ENCODE results near the gene PAFAH1B2.

PAFAH1B2 gene

DNA sequence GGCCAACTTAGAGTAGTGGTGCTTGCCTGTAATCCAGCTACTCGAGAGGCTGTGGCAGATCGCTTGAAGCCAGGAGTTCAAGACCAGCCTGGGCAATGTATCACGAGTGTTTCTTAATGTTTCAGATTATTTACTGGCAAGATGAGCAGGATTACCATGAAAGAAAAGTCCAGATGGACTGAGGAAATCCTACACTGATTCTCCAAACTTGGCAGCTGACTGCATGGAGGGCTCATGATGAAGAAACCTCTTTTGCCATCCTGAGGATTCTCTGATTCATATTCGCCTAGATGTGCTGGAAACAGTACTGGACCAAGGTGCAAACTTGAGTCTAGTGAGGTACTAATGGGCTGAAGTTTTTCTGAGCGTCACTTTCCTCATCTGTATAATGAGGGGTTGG is 31.7 kb downstream of the PAFAH1B2 start:
- Histone ChIP-seq H3K36me3 (peaks cover 17% of the 10 kb centered on the region), H3K27ac (no peak overlapping the region), H3K4me3 (ENCODE audit: low read depth, low read length) (no peak overlapping the region), H3K9me3 (ENCODE audit: severe bottlenecking) (no peaks in the 10 kb centered on the region), H3K27me3 (ENCODE audit: insufficient read depth, low read depth, severe bottlenecking) (no peaks in the 10 kb centered on the region)
- TF ChIP-seq, protein P1, sequence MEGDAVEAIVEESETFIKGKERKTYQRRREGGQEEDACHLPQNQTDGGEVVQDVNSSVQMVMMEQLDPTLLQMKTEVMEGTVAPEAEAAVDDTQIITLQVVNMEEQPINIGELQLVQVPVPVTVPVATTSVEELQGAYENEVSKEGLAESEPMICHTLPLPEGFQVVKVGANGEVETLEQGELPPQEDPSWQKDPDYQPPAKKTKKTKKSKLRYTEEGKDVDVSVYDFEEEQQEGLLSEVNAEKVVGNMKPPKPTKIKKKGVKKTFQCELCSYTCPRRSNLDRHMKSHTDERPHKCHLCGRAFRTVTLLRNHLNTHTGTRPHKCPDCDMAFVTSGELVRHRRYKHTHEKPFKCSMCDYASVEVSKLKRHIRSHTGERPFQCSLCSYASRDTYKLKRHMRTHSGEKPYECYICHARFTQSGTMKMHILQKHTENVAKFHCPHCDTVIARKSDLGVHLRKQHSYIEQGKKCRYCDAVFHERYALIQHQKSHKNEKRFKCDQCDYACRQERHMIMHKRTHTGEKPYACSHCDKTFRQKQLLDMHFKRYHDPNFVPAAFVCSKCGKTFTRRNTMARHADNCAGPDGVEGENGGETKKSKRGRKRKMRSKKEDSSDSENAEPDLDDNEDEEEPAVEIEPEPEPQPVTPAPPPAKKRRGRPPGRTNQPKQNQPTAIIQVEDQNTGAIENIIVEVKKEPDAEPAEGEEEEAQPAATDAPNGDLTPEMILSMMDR (IDR thresholded peaks at IDR 0.05; ENCODE audit: low read depth, low read length) = no peak
- no peak for DNase-seq

DNA sequence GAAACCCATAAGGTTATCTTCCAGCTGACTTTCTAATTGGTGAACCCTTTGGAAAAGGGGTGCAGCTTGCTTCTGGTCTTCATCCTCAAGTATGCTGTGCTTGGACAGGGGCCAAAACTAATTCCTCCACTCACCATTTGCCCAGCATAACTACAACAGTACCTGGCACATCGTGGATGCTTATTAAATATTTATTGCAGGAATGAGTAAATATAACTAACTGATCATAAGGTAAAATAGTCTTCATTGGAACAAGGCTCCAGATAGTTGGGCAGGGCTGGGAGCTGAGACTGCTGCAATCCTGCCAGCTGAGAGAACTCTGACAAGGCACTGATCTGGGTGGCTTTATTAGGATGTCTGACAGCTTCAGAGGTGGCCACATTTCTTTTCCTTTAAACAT is 32.1 kb downstream of the PAFAH1B2 start:
- no peaks in the 10 kb centered on the region for H3K27me3 ChIP-seq (ENCODE audit: insufficient read depth, low read depth, severe bottlenecking)
- H3K27ac ChIP-seq = no peak overlapping the region
- no peak overlapping the region for H3K4me3 ChIP-seq (ENCODE audit: low read depth, low read length)
- no peak for DNase-seq
- no peaks in the 10 kb centered on the region for H3K9me3 ChIP-seq (ENCODE audit: severe bottlenecking)
- TF ChIP-seq, protein P1 (IDR thresholded peaks at IDR 0.05; ENCODE audit: low read depth, low read length) = no peak
- H3K36me3 ChIP-seq = peaks cover 14% of the 10 kb centered on the region

DNA sequence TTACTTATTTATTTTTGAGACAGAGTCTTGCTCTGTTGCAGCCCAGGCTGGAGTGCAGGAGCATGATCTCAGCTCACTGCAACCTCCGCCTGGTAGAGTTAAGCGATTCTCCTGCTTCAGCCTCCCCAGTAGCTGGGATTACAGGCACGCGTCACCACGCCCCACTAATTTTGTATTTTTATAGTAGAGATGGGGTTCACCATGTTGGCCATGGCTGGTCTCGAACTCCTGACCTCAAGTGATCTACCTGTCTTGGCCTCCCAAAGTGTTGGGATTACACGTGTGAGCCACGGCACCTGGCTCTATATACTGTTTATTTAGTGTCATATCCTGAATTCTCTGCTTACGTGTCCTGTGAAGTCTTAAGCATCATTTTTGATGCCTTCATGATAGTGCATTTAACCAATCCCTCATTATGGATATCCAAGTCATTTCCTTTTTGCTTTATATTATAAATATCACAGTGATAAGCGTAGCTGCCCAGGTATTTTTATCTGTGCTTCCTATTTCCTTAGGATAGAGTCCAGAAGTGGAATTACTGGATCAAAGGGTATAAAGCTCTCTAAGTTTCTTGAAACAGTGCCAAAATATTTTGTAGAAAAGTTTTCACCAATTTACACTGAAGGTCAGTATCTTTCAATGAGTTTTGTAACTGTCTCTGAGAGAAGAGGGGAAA is 33.6 kb downstream of the PAFAH1B2 start:
- H3K36me3 ChIP-seq = peaks cover 19% of the 10 kb centered on the region
- peak overlapping the region; percentile 47 for H3K27ac ChIP-seq
- no peaks in the 10 kb centered on the region for H3K27me3 ChIP-seq (ENCODE audit: insufficient read depth, low read depth, severe bottlenecking)
- TF ChIP-seq, protein P1 (IDR thresholded peaks at IDR 0.05; ENCODE audit: low read depth, low read length) = no peak
- no peaks in the 10 kb centered on the region for H3K9me3 ChIP-seq (ENCODE audit: severe bottlenecking)
- DNase-seq = no peak
- H3K4me3 ChIP-seq (ENCODE audit: low read depth, low read length) = peak overlapping the region; percentile 74

DNA sequence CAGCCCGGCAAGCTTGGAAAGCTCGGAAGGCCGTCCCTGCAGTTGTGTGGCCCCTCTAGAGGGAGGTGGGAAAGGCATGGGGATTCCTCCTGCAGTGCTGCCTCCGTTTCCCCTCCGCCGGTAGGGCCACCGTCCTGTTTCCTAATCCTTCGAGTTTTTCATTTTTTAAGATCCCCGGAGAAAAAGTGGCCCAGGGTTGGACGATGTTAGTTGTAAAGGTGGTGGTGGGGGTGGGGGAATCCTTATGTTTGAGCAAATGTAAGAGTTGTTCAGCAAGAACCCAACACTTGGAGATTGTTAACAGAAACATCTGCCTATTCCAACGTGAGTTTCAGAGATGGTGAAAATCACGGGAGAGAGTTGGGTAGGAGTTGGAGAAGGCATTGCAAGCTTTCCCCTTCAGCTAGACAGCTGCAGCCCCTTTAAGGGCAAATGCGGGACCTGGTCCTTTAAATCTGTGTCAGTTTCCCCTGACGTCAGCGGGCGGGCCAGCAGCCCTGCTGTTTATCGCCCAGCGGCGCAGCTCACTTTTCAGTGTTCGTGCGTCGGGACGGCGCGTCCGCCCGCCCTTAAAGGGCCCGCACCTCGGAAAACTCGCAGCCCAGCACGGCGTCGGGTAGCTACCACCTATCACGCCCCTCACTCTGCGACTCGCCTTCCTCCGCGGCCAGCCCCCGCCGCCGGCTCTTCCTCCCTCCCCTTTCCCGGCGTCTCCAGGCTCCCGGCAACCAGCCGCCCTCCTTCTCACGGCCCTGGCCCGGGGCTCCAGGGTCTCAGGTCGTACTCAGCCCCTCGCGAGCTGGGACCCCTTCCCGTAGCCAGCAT is 34.3 kb downstream of the PAFAH1B2 start, which contains the start of gene SIDT2:
TSS of gene SIDT2 (plus strand) at position 534 of the 825 bp plus-strand sequence. CDS start 521 bp downstream, outside the sequence.
- peak within 1 kb of the TSS; percentile 74 for H3K4me3 ChIP-seq (ENCODE audit: low read depth, low read length)
- peak within 1 kb of the TSS; percentile 47 for H3K27ac ChIP-seq
- peak; percentile 93 for DNase-seq
- H3K9me3 ChIP-seq (ENCODE audit: severe bottlenecking) = no peaks in the 10 kb centered on the region
- H3K27me3 ChIP-seq (ENCODE audit: insufficient read depth, low read depth, severe bottlenecking) = no peaks in the 10 kb centered on the region
- TF ChIP-seq, protein P1 (IDR thresholded peaks at IDR 0.05; ENCODE audit: low read depth, low read length) = no peak
- peaks cover 21% of the 10 kb centered on the region for H3K36me3 ChIP-seq

DNA sequence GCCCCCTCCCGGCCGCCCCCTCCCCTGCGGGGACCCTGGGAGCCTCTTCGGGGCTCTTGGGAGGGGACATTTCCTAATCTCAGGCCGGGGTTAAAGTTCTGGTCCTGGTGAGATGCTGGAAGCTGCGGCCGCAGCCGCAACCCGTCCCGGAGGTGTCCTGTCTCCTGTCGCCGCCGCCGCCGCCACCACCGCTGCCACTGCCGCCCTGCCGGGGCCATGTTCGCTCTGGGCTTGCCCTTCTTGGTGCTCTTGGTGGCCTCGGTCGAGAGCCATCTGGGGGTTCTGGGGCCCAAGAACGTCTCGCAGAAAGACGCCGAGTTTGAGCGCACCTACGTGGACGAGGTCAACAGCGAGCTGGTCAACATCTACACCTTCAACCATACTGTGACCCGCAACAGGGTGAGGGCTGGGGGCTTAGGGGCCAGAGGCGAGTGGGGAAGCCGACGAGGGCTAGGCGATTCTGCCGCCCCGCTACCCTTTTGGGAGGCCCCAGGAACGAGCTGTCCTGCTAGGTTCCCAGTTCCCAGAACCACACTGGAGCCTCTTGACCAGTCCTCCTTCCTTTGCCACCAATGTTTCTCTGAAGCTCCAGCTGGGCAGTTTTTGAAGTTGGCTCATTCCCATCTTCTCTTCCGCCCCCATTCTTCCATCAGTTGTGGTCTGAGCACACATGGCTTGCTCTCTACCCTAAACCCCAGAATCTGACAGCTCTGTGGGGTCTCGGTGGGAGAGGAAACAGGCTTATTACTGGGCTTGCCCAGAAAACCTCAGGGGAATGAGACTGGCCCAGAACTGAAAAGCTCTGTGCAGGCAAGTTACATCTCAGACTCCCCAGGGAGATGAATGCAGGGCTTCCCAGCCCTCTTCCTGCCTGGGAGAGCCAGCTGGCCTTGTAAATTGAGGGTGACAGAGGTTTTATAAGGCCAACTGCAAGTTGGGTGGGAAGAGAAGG is 35.2 kb downstream of the PAFAH1B2 start:
- Histone ChIP-seq H3K9me3 (ENCODE audit: severe bottlenecking) (no peaks in the 10 kb centered on the region), H3K27me3 (ENCODE audit: insufficient read depth, low read depth, severe bottlenecking) (no peaks in the 10 kb centered on the region), H3K27ac (peak overlapping the region; percentile 44), H3K36me3 (peaks cover 21% of the 10 kb centered on the region), H3K4me3 (ENCODE audit: low read depth, low read length) (peak overlapping the region; percentile 74)
- no peak for DNase-seq
- TF ChIP-seq, protein P1 (IDR thresholded peaks at IDR 0.05; ENCODE audit: low read depth, low read length) = no peak
